HCT116 (cell line): ENCODE results near the gene TMSB10. TPM values are rescaled to one million over a fixed set of nuclear protein-coding genes. Genes with fewer than 3 reads are reported as not detected.

ENCODE experiments used
- ATAC-seq: fragments of 200-7000 bp; cut with Tn5 transposase; 2 replicates; pipeline ENCODE4 v1.9.1; 2020; ENCODE audit warnings: mild to moderate bottlenecking, moderate library complexity
- BruUV-seq: library from RNA; stranded (reverse); fragments of 400-500 nt; replicated peaks from 2 replicates; lab custom pipeline; 2021; lab: Mats Ljungman, UMichigan
- CTCF ChIA-PET: fragments of 300-600 bp; sonication (Branson Sonifier 250); formaldehyde crosslinking; loops from one replicate; lab custom pipeline; 2021; ENCODE audit warnings: antibody characterized with exemption; lab: Charles Lee
- POLR2A ChIA-PET: fragments of 300-600, 350-600 bp; sonication (Branson Sonifier 250); formaldehyde crosslinking; loops from one replicate; lab custom pipeline; 2021; ENCODE audit warnings: antibody characterized with exemption; lab: Charles Lee
- RAD21 ChIA-PET, 2 experiments: fragments of 300-600 bp; sonication (Branson Sonifier 250); formaldehyde crosslinking; loops; one replicate each; lab custom pipeline; 2023; ENCODE audit warnings: low total read pairs in 2 of 2; ENCODE audit not compliant: uncharacterized antibody in 2 of 2, unreplicated experiment in 2 of 2, low non-redundant PET in 1 of 2; lab: Charles Lee
- DNase-seq: peaks from one replicate; pipeline ENCODE4 v3.0.0-alpha.2; 2010; ENCODE audit warnings: low read depth, low spot score
- H2AFZ ChIP-seq: fragments of 200-600 bp; shearing (Covaris generic), sonication (generic); 2 replicates; pipeline ENCODE4 v1.6.1; 2017; ENCODE audit warnings: low read depth, mixed run types, mixed read lengths, antibody characterized with exemption, low read length; ENCODE audit not compliant: poor library complexity, severe bottlenecking
- H3K27ac ChIP-seq: 2 replicates; pipeline ENCODE4 v1.5.1; 2012; ENCODE audit warnings: low read depth, low read length
- H3K27me3 ChIP-seq: fragments of 200-600 bp; sonication (generic); 2 replicates; pipeline ENCODE4 v1.6.1; 2016; ENCODE audit warnings: mixed run types, low read length, mixed read lengths; ENCODE audit not compliant: insufficient read depth
- H3K36me3 ChIP-seq, 2 experiments: fragments of 200-500 bp in 1 of 2; fragments of 200-600 bp in 1 of 2; sonication (Bioruptor generic) in 1 of 2; sonication (generic) in 1 of 2; 2 replicates each; pipeline versions ENCODE4 v1.5.1 to v1.6.1; 2014 to 2016; ENCODE audit warnings: low read length in 2 of 2, inconsistent platforms in 1 of 2, mixed read lengths in 1 of 2, mixed run types in 1 of 2; ENCODE audit not compliant: insufficient read depth in 2 of 2, control insufficient read depth in 1 of 2
- H3K4me1 ChIP-seq, 2 experiments: fragments of 200-600 bp in 1 of 2; sonication (generic) in 1 of 2; 2 replicates each; pipeline versions ENCODE4 v1.5.1 to v1.6.1; 2012 to 2017; ENCODE audit warnings: low read length in 2 of 2, inconsistent platforms in 1 of 2, mild to moderate bottlenecking in 1 of 2, mixed read lengths in 1 of 2, mixed run types in 1 of 2, moderate library complexity in 1 of 2; ENCODE audit not compliant: insufficient read depth in 2 of 2, control insufficient read depth in 1 of 2
- H3K4me2 ChIP-seq: fragments of 200-600 bp; sonication (generic); 2 replicates; pipeline ENCODE4 v1.6.1; 2017; ENCODE audit warnings: mixed run types, low read length, mixed read lengths
- H3K4me3 ChIP-seq, 2 experiments: fragments of 200-600 bp in 1 of 2; sonication (generic) in 1 of 2; replicated peaks in 1 of 2; 2 replicates each; pipeline ENCODE4 v1.5.1; 2011 to 2016; ENCODE audit warnings: low read length in 2 of 2, control low read depth in 1 of 2, low read depth in 1 of 2, mild to moderate bottlenecking in 1 of 2, mixed read lengths in 1 of 2, mixed run types in 1 of 2
- H3K79me2 ChIP-seq: fragments of 200-600 bp; sonication (generic); 2 replicates; pipeline ENCODE4 v1.6.1; 2017; ENCODE audit warnings: mild to moderate bottlenecking, mixed run types, low read length, moderate library complexity, mixed read lengths; ENCODE audit not compliant: insufficient read depth
- H3K9ac ChIP-seq: fragments of 200-600 bp; sonication (generic); 2 replicates; pipeline ENCODE4 v1.6.1; 2016; ENCODE audit warnings: low read length, mixed read lengths
- H3K9me2 ChIP-seq: fragments of 200-600 bp; sonication (generic), shearing (Covaris generic); 2 replicates; pipeline ENCODE4 v1.6.1; 2017; ENCODE audit warnings: mixed run types, mild to moderate bottlenecking, moderate library complexity; ENCODE audit not compliant: insufficient read depth
- H3K9me3 ChIP-seq, 2 experiments: fragments of 200-500 bp in 1 of 2; fragments of 200-600 bp in 1 of 2; sonication (Bioruptor generic) in 1 of 2; sonication (generic) in 1 of 2; 2 replicates each; pipeline ENCODE4 v1.6.1; 2014 to 2017; ENCODE audit warnings: low read length in 2 of 2, mixed read lengths in 2 of 2, inconsistent platforms in 1 of 2, low read depth in 1 of 2, mild to moderate bottlenecking in 1 of 2, mixed run types in 1 of 2, moderate library complexity in 1 of 2; ENCODE audit not compliant: control insufficient read depth in 1 of 2, insufficient read depth in 1 of 2
- H4K20me1 ChIP-seq: fragments of 200-600 bp; sonication (generic), shearing (Covaris generic); 2 replicates; pipeline ENCODE4 v1.6.1; 2017; ENCODE audit warnings: mixed run types, mild to moderate bottlenecking, moderate library complexity; ENCODE audit not compliant: insufficient read depth
- EGR1 ChIP-seq: IDR thresholded peaks from 2 replicates; pipeline ENCODE4 v1.6.1; 2012; ENCODE audit warnings: low read depth
- JUND ChIP-seq: IDR thresholded peaks from 2 replicates; pipeline ENCODE4 v1.6.1; 2012
- POLR2AphosphoS5 ChIP-seq: IDR thresholded peaks from 2 replicates; pipeline ENCODE4 v1.6.1; 2011; ENCODE audit warnings: mild to moderate bottlenecking, low read depth, low read length, moderate library complexity
- RAD21 ChIP-seq: IDR thresholded peaks from 2 replicates; pipeline ENCODE4 v1.6.1; 2012; ENCODE audit warnings: low read depth, mild to moderate bottlenecking
- SRF ChIP-seq: IDR thresholded peaks from 2 replicates; pipeline ENCODE4 v1.6.1; 2012; ENCODE audit warnings: low read depth
- YY1 ChIP-seq: IDR thresholded peaks from 2 replicates; pipeline ENCODE4 v1.6.1; 2011; ENCODE audit warnings: low read length, low read depth, moderate library complexity, mild to moderate bottlenecking; ENCODE audit not compliant: insufficient replicate concordance; ENCODE audit errors: extremely low read depth
- ZNF274 ChIP-seq: fragments of 200-500 bp; sonication (Bioruptor generic); IDR thresholded peaks from 2 replicates; pipeline ENCODE4 v1.6.1; 2014; ENCODE audit warnings: mild to moderate bottlenecking, low read depth, low read length, inconsistent platforms
- intact Hi-C: fragments of 100-400 bp; cut with micrococcal nuclease; formaldehyde crosslinking; loops from 2 replicates; pipeline ENCODE4 v1.10.0; 2022
- total RNA-seq: library from RNA; stranded (reverse); gene quantifications from one replicate; pipeline ENCODE4 v1.2.1, GENCODE V29; 2021; ENCODE audit not compliant: unreplicated experiment

Gene TMSB10
- total RNA-seq, 1 experiment from 2014 or later: 2,677 TPM

DNA sequence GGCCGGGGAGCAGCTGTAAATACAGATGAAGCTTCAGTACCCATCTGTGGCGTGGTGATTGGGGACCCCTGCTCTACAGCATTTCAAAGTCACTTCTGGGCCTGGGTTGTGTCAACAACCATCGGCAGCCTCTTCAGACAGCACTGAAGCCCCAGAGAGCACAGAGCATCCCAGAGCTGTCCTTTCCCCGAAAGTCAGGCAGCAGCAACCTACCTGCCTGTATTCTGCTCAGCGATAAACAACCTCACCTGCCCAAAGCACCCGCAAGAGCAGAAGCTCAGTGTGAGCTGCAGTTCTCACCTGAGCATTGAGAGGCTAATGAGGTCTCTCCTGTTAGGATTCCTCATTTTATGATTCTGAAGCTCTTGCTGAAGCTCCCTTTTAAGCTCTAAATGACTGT, 43.9 kb upstream of the TMSB10 start:
- Histone ChIP-seq H2AFZ (no peak overlapping the region), H3K9ac (no peak overlapping the region), H3K27ac (no peak overlapping the region), H3K4me1 (no peaks in the 10 kb centered on the region), H3K4me3 (no peak overlapping the region), H3K4me2 (no peak overlapping the region), H3K36me3 (no peaks in the 10 kb centered on the region), H3K9me2 (no peaks in the 10 kb centered on the region), H3K27me3 (no peaks in the 10 kb centered on the region), H3K79me2 (no peaks in the 10 kb centered on the region), H3K9me3 (no peaks in the 10 kb centered on the region), H4K20me1 (no peaks in the 10 kb centered on the region)
- no peak for TF ChIP-seq POLR2AphosphoS5
- DNase-seq (no peak), ATAC-seq (no peak)
- no TSS peak for BruUV-seq
- ChIA-PET POLR2A (no interaction called here), CTCF (interaction anchor here (1.6 kb wide), 1 partner anchor 64 kb away, joined by 6 read pairs; no protein-coding TSS in a partner anchor), RAD21 (no interaction called here)
- intact Hi-C loops: no loop called here

DNA sequence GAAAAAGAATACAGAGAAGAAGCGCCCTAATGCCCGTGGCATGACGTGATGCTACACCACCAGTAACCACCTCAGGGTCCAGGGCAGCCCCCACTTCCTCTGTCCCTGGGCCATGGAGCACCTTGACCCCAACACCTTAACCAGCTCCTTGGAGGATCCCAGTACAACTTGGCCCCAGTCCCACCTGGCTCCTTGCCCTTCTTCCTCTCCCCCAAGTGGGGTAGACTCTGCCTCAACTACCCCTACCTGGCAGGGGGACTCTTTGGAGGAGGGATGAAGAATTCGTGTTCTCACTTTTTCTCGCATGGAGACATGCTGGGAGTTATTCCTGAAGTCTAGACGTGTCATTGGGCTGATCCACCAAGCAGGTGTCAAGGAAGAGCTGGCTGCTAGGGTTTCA, 43.5 kb upstream of the TMSB10 start:
- RAD21 ChIA-PET: no interaction called here
- no peak for TF ChIP-seq SRF
- no peak for TF ChIP-seq EGR1
- no peak for TF ChIP-seq JUND
- TF ChIP-seq YY1: no peak
- no peak for TF ChIP-seq ZNF274
- TF ChIP-seq RAD21: no peak
- H3K9me3 ChIP-seq: no peaks in the 10 kb centered on the region
- H3K9ac ChIP-seq: no peak overlapping the region
- H4K20me1 ChIP-seq: no peaks in the 10 kb centered on the region
- CTCF ChIA-PET: interaction anchor here (1.6 kb wide), 1 partner anchor 64 kb away, joined by 6 read pairs; no protein-coding TSS in a partner anchor
- no peaks in the 10 kb centered on the region for H3K9me2 ChIP-seq
- H3K4me2 ChIP-seq: no peak overlapping the region
- no peaks in the 10 kb centered on the region for H3K79me2 ChIP-seq
- intact Hi-C loops: no loop called here
- ATAC-seq: no peak
- no peaks in the 10 kb centered on the region for H3K36me3 ChIP-seq
- H3K4me3 ChIP-seq: no peak overlapping the region
- no peak overlapping the region for H3K27ac ChIP-seq
- DNase-seq: no peak
- no TSS peak for BruUV-seq
- POLR2A ChIA-PET: no interaction called here
- H2AFZ ChIP-seq: no peak overlapping the region
- no peaks in the 10 kb centered on the region for H3K27me3 ChIP-seq
- H3K4me1 ChIP-seq: no peaks in the 10 kb centered on the region
